Astrocyte (in vitro differentiated cells and primary cell): ENCODE measurements around the gene VWA2.

ENCODE experiments used
- CTCF ChIP-seq: IDR thresholded peaks from 2 replicates; pipeline ENCODE4 v1.5.1; 2011; ENCODE audit warnings: low read depth, mild to moderate bottlenecking, inconsistent platforms, low read length, moderate library complexity; ENCODE audit not compliant: insufficient read depth
- EZH2 ChIP-seq: IDR thresholded peaks from 2 replicates; pipeline ENCODE4 v1.6.1; 2012; ENCODE audit warnings: mild to moderate bottlenecking, low read length, inconsistent platforms; ENCODE audit not compliant: insufficient read depth

GRCh38 chr10:114337510-114338462 is 98.7 kb downstream of the VWA2 start:
- TF ChIP-seq EZH2 (no peak), CTCF (no peak)
